Ishikawa (cell line): Measurements from ENCODE around the gene FMNL2.

ENCODE experiments used
- CEBPB ChIP-seq: IDR thresholded peaks from 2 replicates; pipeline ENCODE4 v1.6.1; 2012
- CREB1 ChIP-seq: IDR thresholded peaks from 2 replicates; pipeline ENCODE4 v1.6.1; 2012; ENCODE audit warnings: low read depth
- EGR1 ChIP-seq: IDR thresholded peaks from 2 replicates; pipeline ENCODE4 v1.6.1; 2012
- EP300 ChIP-seq: IDR thresholded peaks from 2 replicates; pipeline ENCODE4 v1.6.1; 2012; ENCODE audit warnings: borderline replicate concordance
- FOXM1 ChIP-seq: IDR thresholded peaks from 2 replicates; pipeline ENCODE4 v1.6.1; 2012; ENCODE audit warnings: low read depth, borderline replicate concordance
- NFIC ChIP-seq: IDR thresholded peaks from 2 replicates; pipeline ENCODE4 v1.6.1; 2012
- RAD21 ChIP-seq: IDR thresholded peaks from 2 replicates; pipeline ENCODE4 v1.6.1; 2012; ENCODE audit warnings: low read depth
- TAF1 ChIP-seq: IDR thresholded peaks from 2 replicates; pipeline ENCODE4 v1.6.1; 2012; ENCODE audit warnings: low read depth, mild to moderate bottlenecking
- TCF12 ChIP-seq: IDR thresholded peaks from 2 replicates; pipeline ENCODE4 v1.6.1; 2012; ENCODE audit warnings: low read depth
- TEAD4 ChIP-seq: IDR thresholded peaks from 2 replicates; pipeline ENCODE4 v1.6.1; 2012
- YY1 ChIP-seq: IDR thresholded peaks from 2 replicates; pipeline ENCODE4 v1.6.1; 2012; ENCODE audit warnings: low read depth
- ZBTB7A ChIP-seq: IDR thresholded peaks from 2 replicates; pipeline ENCODE4 v1.6.1; 2012; ENCODE audit warnings: low read depth
- TF ChIP-seq, protein P1 (sequence below): IDR thresholded peaks from 2 replicates; pipeline ENCODE4 v1.6.1; 2012; ENCODE audit warnings: low read depth, mild to moderate bottlenecking
- TF ChIP-seq, protein P2 (sequence below): IDR thresholded peaks from 2 replicates; pipeline ENCODE4 v1.6.1; 2012
- TF ChIP-seq, protein P3 (sequence below): IDR thresholded peaks from 2 replicates; pipeline ENCODE4 v1.6.1; 2012

The FMNL2 gene

DNA sequence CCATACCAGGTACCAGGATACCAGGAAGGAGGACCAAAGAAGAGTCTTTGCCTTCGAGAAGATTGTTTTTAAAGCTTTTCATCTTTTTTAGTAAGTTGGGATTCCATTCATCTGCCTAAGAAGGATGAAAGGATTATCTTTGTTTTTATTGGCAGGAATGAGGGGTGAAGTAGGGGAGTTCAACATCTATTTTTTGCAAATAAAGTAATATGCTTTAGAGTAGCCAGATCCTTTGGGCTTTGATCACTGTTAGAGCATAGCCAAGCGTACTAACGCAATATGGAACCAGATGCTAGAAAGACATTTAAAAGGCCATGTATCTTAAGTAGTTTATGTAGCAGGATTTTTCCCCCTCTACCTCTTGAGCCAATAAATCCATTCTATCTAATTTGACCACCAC lies 249.3 kb downstream of the FMNL2 start:
- TF ChIP-seq YY1 (no peak), ZBTB7A (no peak), NFIC (no peak), FOXM1 (no peak), CREB1 (no peak), RAD21 (no peak), TAF1 (no peak), TCF12 (no peak), CEBPB (no peak), EGR1 (no peak), EP300 (no peak)
- TF ChIP-seq, protein P1, sequence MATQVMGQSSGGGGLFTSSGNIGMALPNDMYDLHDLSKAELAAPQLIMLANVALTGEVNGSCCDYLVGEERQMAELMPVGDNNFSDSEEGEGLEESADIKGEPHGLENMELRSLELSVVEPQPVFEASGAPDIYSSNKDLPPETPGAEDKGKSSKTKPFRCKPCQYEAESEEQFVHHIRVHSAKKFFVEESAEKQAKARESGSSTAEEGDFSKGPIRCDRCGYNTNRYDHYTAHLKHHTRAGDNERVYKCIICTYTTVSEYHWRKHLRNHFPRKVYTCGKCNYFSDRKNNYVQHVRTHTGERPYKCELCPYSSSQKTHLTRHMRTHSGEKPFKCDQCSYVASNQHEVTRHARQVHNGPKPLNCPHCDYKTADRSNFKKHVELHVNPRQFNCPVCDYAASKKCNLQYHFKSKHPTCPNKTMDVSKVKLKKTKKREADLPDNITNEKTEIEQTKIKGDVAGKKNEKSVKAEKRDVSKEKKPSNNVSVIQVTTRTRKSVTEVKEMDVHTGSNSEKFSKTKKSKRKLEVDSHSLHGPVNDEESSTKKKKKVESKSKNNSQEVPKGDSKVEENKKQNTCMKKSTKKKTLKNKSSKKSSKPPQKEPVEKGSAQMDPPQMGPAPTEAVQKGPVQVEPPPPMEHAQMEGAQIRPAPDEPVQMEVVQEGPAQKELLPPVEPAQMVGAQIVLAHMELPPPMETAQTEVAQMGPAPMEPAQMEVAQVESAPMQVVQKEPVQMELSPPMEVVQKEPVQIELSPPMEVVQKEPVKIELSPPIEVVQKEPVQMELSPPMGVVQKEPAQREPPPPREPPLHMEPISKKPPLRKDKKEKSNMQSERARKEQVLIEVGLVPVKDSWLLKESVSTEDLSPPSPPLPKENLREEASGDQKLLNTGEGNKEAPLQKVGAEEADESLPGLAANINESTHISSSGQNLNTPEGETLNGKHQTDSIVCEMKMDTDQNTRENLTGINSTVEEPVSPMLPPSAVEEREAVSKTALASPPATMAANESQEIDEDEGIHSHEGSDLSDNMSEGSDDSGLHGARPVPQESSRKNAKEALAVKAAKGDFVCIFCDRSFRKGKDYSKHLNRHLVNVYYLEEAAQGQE = no peak
- TF ChIP-seq, protein P2, sequence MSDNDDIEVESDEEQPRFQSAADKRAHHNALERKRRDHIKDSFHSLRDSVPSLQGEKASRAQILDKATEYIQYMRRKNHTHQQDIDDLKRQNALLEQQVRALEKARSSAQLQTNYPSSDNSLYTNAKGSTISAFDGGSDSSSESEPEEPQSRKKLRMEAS = no peak

DNA sequence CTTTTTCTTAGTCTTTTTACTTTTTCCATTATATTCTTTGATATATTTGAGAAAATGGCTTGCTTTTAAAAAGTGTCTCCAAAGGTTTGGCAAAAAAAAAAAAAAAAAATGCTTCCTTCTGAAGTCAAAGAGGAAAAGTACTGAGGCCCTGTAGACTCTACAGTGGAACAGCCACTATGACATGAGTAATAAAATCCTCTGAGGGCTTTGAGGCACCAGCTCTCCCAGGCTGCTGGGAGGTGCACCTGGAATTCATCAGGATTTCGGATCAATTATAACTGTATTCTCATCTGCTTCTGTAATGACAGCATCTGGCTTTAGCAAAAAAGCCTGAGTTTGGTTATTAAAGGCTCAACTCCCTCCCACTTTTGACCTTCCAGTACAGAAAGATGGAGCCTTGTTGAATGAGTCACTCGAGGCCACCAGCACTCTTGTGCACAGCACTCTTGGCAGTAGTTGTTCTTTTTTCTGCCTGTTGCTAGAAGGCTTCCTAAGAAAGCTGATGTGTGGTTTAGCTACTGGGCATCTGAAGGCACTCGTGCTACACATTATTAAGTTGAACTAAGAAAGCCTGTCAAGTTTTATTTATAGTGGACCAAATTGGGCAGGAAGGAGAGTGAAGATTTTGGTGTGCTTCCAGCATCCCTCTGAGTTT lies 251.0 kb downstream of the FMNL2 start:
- TF ChIP-seq TAF1 (no peak), FOXM1 (no peak), EGR1 (no peak), RAD21 (no peak), NFIC (no peak), TEAD4 (no peak), YY1 (no peak), EP300 (no peak), CREB1 (no peak), TCF12 (no peak), CEBPB (no peak), ZBTB7A (no peak)
- TF ChIP-seq, protein P2 = no peak
- TF ChIP-seq, protein P1 = no peak

DNA sequence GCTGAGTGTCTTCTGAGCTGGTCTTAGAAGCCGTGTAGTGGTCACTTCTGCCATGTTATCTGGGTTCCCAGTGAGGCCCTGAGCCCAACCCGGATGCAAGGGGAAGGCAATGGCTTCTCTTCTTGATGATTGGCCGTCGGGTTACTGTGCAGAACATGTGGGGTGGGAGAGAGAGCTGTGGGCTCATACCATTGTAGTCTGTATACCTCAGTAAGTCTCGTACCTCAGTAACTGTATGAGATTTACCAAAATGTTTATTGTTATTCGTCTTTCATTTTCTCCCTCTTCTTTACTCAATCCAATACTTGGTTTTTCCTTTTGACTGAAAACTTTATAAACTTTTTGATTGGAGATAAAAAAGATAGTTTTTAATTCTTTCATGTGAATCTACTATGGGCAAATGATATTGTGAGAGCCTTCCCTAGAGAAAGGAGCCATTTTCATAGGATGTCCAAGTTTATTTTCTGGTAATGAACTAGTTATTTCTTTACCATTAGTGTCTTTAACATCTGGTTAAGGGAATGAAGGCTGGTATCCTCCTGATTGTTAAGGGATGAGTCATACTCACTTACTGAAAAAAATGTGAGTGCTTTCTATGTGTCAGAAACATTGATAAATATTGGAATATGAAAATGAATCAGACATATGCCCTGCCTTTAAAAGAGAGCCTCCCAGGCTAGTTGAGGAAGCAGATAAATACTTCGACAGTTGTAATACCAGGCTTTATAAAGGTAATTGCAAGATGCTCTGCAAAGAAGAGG lies 252.4 kb downstream of the FMNL2 start:
- TF ChIP-seq NFIC (no peak), TEAD4 (no peak), ZBTB7A (no peak), TAF1 (no peak), CREB1 (no peak), TCF12 (no peak), FOXM1 (no peak), EP300 (no peak), YY1 (no peak), RAD21 (no peak)
- TF ChIP-seq, protein P2 = no peak
- TF ChIP-seq, protein P3, sequence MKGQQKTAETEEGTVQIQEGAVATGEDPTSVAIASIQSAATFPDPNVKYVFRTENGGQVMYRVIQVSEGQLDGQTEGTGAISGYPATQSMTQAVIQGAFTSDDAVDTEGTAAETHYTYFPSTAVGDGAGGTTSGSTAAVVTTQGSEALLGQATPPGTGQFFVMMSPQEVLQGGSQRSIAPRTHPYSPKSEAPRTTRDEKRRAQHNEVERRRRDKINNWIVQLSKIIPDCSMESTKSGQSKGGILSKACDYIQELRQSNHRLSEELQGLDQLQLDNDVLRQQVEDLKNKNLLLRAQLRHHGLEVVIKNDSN = no peak
- TF ChIP-seq, protein P1 = no peak

DNA sequence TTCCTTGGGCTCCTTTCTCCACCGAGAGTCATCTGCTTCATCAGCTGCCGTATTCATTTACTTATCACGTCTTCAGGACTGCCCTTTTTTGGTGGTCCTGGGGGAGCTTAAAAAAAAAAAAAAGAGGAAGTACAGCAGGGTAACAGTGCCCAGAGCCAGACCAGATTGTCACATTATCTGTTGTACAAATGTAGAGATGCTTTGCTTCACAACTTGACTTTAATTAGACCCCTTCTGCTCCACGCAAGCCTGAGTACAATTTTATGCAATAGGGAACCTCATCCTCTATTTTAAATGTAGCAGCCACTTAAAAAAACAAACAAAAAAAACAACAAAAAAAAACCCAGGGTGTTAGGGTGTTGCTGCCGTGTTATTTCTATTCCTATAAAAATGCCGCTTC lies 254.0 kb downstream of the FMNL2 start:
- TF ChIP-seq NFIC (no peak), TAF1 (no peak), EP300 (no peak), CREB1 (no peak), ZBTB7A (no peak), EGR1 (no peak), TEAD4 (no peak), YY1 (no peak), CEBPB (no peak), FOXM1 (no peak)
- TF ChIP-seq, protein P1 = no peak
- TF ChIP-seq, protein P2 = no peak
- TF ChIP-seq, protein P3 = no peak
